ES-I3 (cell line): ENCODE measurements around the gene EDNRB.

ENCODE experiments used
- H3K36me3 ChIP-seq: 2 replicates; pipeline ENCODE4 v1.6.1; 2013; ENCODE audit warnings: mild to moderate bottlenecking, low read length, control low read depth, moderate library complexity; ENCODE audit not compliant: insufficient read depth
- H3K4me1 ChIP-seq: 2 replicates; pipeline ENCODE4 v1.6.1; 2013; ENCODE audit warnings: mild to moderate bottlenecking, control low read depth, low read length; ENCODE audit not compliant: insufficient read depth
- H3K9ac ChIP-seq: 2 replicates; pipeline ENCODE4 v1.6.1; 2013; ENCODE audit warnings: low read depth, mild to moderate bottlenecking, low read length, moderate library complexity
- H3K9me3 ChIP-seq: 2 replicates; pipeline ENCODE4 v1.6.1; 2013; ENCODE audit warnings: mild to moderate bottlenecking, low read length, moderate library complexity; ENCODE audit not compliant: control insufficient read depth, insufficient read depth

EDNRB gene

GRCh38 chr13:77909827-77910226 is 8.8 kb downstream of the EDNRB start:
- H3K9me3 ChIP-seq, result no peaks in the 10 kb centered on the region
- no peaks in the 10 kb centered on the region for H3K4me1 ChIP-seq
- H3K36me3 ChIP-seq, result peaks cover 3% of the 10 kb centered on the region; the same call in 1 of the 2 replicates
- H3K9ac ChIP-seq, result no peak overlapping the region

GRCh38 chr13:77908531-77908930 is 10.1 kb downstream of the EDNRB start:
- Histone ChIP-seq H3K36me3 (peaks cover 8% of the 10 kb centered on the region; the same call in 1 of the 2 replicates), H3K9ac (no peak overlapping the region), H3K9me3 (peaks cover 7% of the 10 kb centered on the region), H3K4me1 (no peaks in the 10 kb centered on the region)

- peaks cover 10% of the 10 kb centered on the region for H3K9me3 ChIP-seq
- H3K9ac ChIP-seq, result no peak overlapping the region
- no peaks in the 10 kb centered on the region for H3K4me1 ChIP-seq
- H3K36me3 ChIP-seq, result peaks cover 15% of the 10 kb centered on the region
These were observed 10.8 kb downstream of the EDNRB start for GRCh38 chr13:77907666-77908341.

- Histone ChIP-seq H3K4me1 (no peaks in the 10 kb centered on the region), H3K9me3 (peaks cover 15% of the 10 kb centered on the region), H3K36me3 (peaks cover 15% of the 10 kb centered on the region), H3K9ac (no peak overlapping the region)
These were observed 14.6 kb downstream of the EDNRB start for GRCh38 chr13:77904031-77904430.

GRCh38 chr13:77903435-77903834 is 15.2 kb downstream of the EDNRB start:
- no peaks in the 10 kb centered on the region for H3K4me1 ChIP-seq
- peaks cover 15% of the 10 kb centered on the region for H3K9me3 ChIP-seq
- no peak overlapping the region for H3K9ac ChIP-seq
- peaks cover 15% of the 10 kb centered on the region for H3K36me3 ChIP-seq

GRCh38 chr13:77902319-77902963 is 16.2 kb downstream of the EDNRB start:
- Histone ChIP-seq H3K9ac (no peak overlapping the region), H3K9me3 (peaks cover 15% of the 10 kb centered on the region), H3K4me1 (no peaks in the 10 kb centered on the region), H3K36me3 (peaks cover 15% of the 10 kb centered on the region)

GRCh38 chr13:77898097-77898496 is 20.5 kb downstream of the EDNRB start:
- Histone ChIP-seq H3K4me1 (0 out of 2 replicates have a peak, but pooled peaks cover 2% of the 10 kb centered on the region), H3K9me3 (peaks cover 7% of the 10 kb centered on the region; the same call in 1 of the 2 replicates), H3K9ac (no peak overlapping the region), H3K36me3 (peaks cover 3% of the 10 kb centered on the region; the same call in 1 of the 2 replicates)

- Histone ChIP-seq H3K4me1 (0 out of 2 replicates have a peak, but pooled peaks cover 3% of the 10 kb centered on the region), H3K9ac (no peak overlapping the region), H3K9me3 (no peaks in the 10 kb centered on the region), H3K36me3 (no peaks in the 10 kb centered on the region)
These were observed 21.7 kb downstream of the EDNRB start for GRCh38 chr13:77896977-77897376.

- 0 out of 2 replicates have a peak, but pooled peaks cover 3% of the 10 kb centered on the region for H3K4me1 ChIP-seq
- no peak overlapping the region for H3K9ac ChIP-seq
- no peaks in the 10 kb centered on the region for H3K9me3 ChIP-seq
- H3K36me3 ChIP-seq, result no peaks in the 10 kb centered on the region
These were observed 22.1 kb downstream of the EDNRB start for GRCh38 chr13:77896536-77896935.

- Histone ChIP-seq H3K36me3 (no peaks in the 10 kb centered on the region), H3K4me1 (0 out of 2 replicates have a peak, but pooled peaks cover 3% of the 10 kb centered on the region), H3K9ac (no peak overlapping the region), H3K9me3 (no peaks in the 10 kb centered on the region)
These were observed 23.9 kb downstream of the EDNRB start for GRCh38 chr13:77894743-77895142.

- 0 out of 2 replicates have a peak, but pooled peaks cover 3% of the 10 kb centered on the region for H3K4me1 ChIP-seq
- H3K9ac ChIP-seq, result no peak overlapping the region
- no peaks in the 10 kb centered on the region for H3K36me3 ChIP-seq
- H3K9me3 ChIP-seq, result no peaks in the 10 kb centered on the region
These were observed 25.6 kb downstream of the EDNRB start for GRCh38 chr13:77893066-77893465.

- no peak overlapping the region for H3K9ac ChIP-seq
- H3K4me1 ChIP-seq, result 0 out of 2 replicates have a peak, but pooled peaks cover 3% of the 10 kb centered on the region
- no peaks in the 10 kb centered on the region for H3K36me3 ChIP-seq
- no peaks in the 10 kb centered on the region for H3K9me3 ChIP-seq
These were observed 26.1 kb downstream of the EDNRB start for GRCh38 chr13:77892491-77892890.

GRCh38 chr13:77891486-77891885 is 27.1 kb downstream of the EDNRB start:
- Histone ChIP-seq H3K36me3 (no peaks in the 10 kb centered on the region), H3K4me1 (0 out of 2 replicates have a peak, but pooled peaks cover 3% of the 10 kb centered on the region), H3K9me3 (no peaks in the 10 kb centered on the region), H3K9ac (no peak overlapping the region)

- 0 out of 2 replicates have a peak, but pooled peaks cover 3% of the 10 kb centered on the region for H3K4me1 ChIP-seq
- H3K9me3 ChIP-seq, result no peaks in the 10 kb centered on the region
- no peaks in the 10 kb centered on the region for H3K36me3 ChIP-seq
- H3K9ac ChIP-seq, result no peak overlapping the region
These were observed 27.6 kb downstream of the EDNRB start for GRCh38 chr13:77891041-77891440.

GRCh38 chr13:77883328-77883727 is 35.3 kb downstream of the EDNRB start:
- Histone ChIP-seq H3K4me1 (no peaks in the 10 kb centered on the region), H3K9ac (no peak overlapping the region), H3K36me3 (no peaks in the 10 kb centered on the region), H3K9me3 (no peaks in the 10 kb centered on the region)
